HG02884 (cell line): ENCODE results near the gene PCID2.

Source experiments
- ATAC-seq: cut with Tn5 transposase; IDR thresholded peaks from one replicate; pipeline ENCODE4 v1.9.1; 2021; ENCODE audit warnings: mild to moderate bottlenecking, moderate library complexity; ENCODE audit not compliant: unreplicated experiment

Gene PCID2

GRCh38 chr13:113190181-113190580 is 18.3 kb downstream of the PCID2 start:
- no peak for ATAC-seq

- ATAC-seq: no peak
These were observed 20.4 kb downstream of the PCID2 start for GRCh38 chr13:113187883-113188665.

GRCh38 chr13:113187263-113187669 is 21.2 kb downstream of the PCID2 start:
- ATAC-seq: no peak

- ATAC-seq: peak; percentile 83
These were observed 22.2 kb downstream of the PCID2 start for GRCh38 chr13:113186061-113186900.

- no peak for ATAC-seq
These were observed 23.7 kb downstream of the PCID2 start for GRCh38 chr13:113184568-113185440.

- no peak for ATAC-seq
These were observed 24.9 kb downstream of the PCID2 start for GRCh38 chr13:113183450-113184129.

- no peak for ATAC-seq
These were observed 26.4 kb downstream of the PCID2 start for GRCh38 chr13:113182046-113182445.

- no peak for ATAC-seq
These were observed 28.9 kb downstream of the PCID2 start for GRCh38 chr13:113179374-113180230.

GRCh38 chr13:113178896-113179167 is 29.6 kb downstream of the PCID2 start:
- no peak for ATAC-seq

GRCh38 chr13:113178070-113178895 is 30.2 kb downstream of the PCID2 start:
- no peak for ATAC-seq

- ATAC-seq: no peak
These were observed 31.6 kb downstream of the PCID2 start for GRCh38 chr13:113176822-113177221.

GRCh38 chr13:113176280-113176679 is 32.2 kb downstream of the PCID2 start:
- no peak for ATAC-seq

- no peak for ATAC-seq
These were observed 36.0 kb downstream of the PCID2 start for GRCh38 chr13:113172419-113172926.

- ATAC-seq: no peak
These were observed 37.0 kb downstream of the PCID2 start for GRCh38 chr13:113171250-113172125.

GRCh38 chr13:113170511-113170910 is 38.0 kb downstream of the PCID2 start:
- no peak for ATAC-seq

GRCh38 chr13:113169277-113170272 is 38.9 kb downstream of the PCID2 start:
- no peak for ATAC-seq

- no peak for ATAC-seq
These were observed 40.3 kb downstream of the PCID2 start for GRCh38 chr13:113168211-113168610.
